Large intestine (tissue), 3 donors: Measurements from ENCODE around the gene ZNF169. TPM values are rescaled to one million over a fixed set of nuclear protein-coding genes. Genes with fewer than 3 reads are reported as not detected.
"Not testable (repeated sequence)": the region's sequence is repeated elsewhere in the genome, so short reads cannot be mapped to it uniquely, and the experiment has no call there.

Source experiments
- DNase-seq, 2 donors: peaks; one replicate each; pipeline versions ENCODE4 v3.0.0 to v3.0.0-alpha.2; 2013
- H3K27ac ChIP-seq: one replicate; pipeline ENCODE4 v1.5.1; 2013; ENCODE audit warnings: low read length
- H3K27me3 ChIP-seq: 2 replicates; pipeline ENCODE4 v1.6.1; 2013; ENCODE audit warnings: low read length; ENCODE audit not compliant: control insufficient read depth, insufficient read depth
- H3K36me3 ChIP-seq: 2 replicates; pipeline ENCODE4 v1.6.1; 2013; ENCODE audit warnings: low read length; ENCODE audit not compliant: control insufficient read depth, insufficient read depth
- H3K4me1 ChIP-seq: one replicate; pipeline ENCODE4 v1.6.1; 2013; ENCODE audit warnings: low read length; ENCODE audit not compliant: control insufficient read depth, insufficient read depth
- H3K4me3 ChIP-seq: one replicate; pipeline ENCODE4 v1.5.1; 2013; ENCODE audit warnings: low read length
- H3K9me3 ChIP-seq: one replicate; pipeline ENCODE4 v1.6.1; 2013; ENCODE audit warnings: mild to moderate bottlenecking, low read depth, low read length, moderate library complexity; ENCODE audit not compliant: control insufficient read depth
- WGBS: methylation state at CpG from one replicate; pipeline ENCODE4 v1.1.5; 2013; ENCODE audit warnings: low lambda C conversion rate; ENCODE audit not compliant: insufficient coverage; 5-methylcytosine and 5-hydroxymethylcytosine counted together
- polyA plus RNA-seq: library from polyadenylated mRNA; unstranded; fragments of 120-200 nt; gene quantifications from one replicate; pipeline ENCODE4 v1.2.1, GENCODE V29; 2013

Gene ZNF169
- polyA plus RNA-seq, 1 donor = 7.9 TPM

- not testable (repeated sequence) for H3K27me3 ChIP-seq, H3K4me3 ChIP-seq, H3K9me3 ChIP-seq, H3K4me1 ChIP-seq, H3K27ac ChIP-seq, H3K36me3 ChIP-seq, DNase-seq
- 90% methylated on average over 2 of the region's 16 CpGs for WGBS
Observed at GRCh38 chr9:94347451-94347850, 88.4 kb downstream of the ZNF169 start.

- WGBS = no CpG with 5 or more reads among the region's 3 CpGs
- H3K36me3 ChIP-seq = not testable (repeated sequence)
Observed at GRCh38 chr9:94348754-94349153, 89.7 kb downstream of the ZNF169 start.

More at GRCh38 chr9:94348754-94349153, 89.7 kb downstream of the ZNF169 start:
- not testable (repeated sequence) for H3K9me3 ChIP-seq, H3K4me3 ChIP-seq, H3K4me1 ChIP-seq, H3K27me3 ChIP-seq, H3K27ac ChIP-seq, DNase-seq

Other genes starting within 250 kb of the ZNF169 start
- gene PTPDC1, start 174.8 kb upstream of the ZNF169 start, polyA plus RNA-seq = 7.4 TPM
- not detected for gene NUTM2F, start 69.3 kb downstream of the ZNF169 start, polyA plus RNA-seq